GM23338 (cell line): Measurements from ENCODE around the gene PNPLA2. TPM values are rescaled to one million over a fixed set of nuclear protein-coding genes. Genes with fewer than 3 reads are reported as not detected.

Experiments
- ATAC-seq: fragments of 200-7000 bp; cut with Tn5 transposase; 3 replicates; pipeline ENCODE4 v1.9.1; 2020
- DNase-seq: peaks from one replicate; pipeline ENCODE4 v3.0.0-alpha.2; 2015; ENCODE audit warnings: low spot score
- H2AFZ ChIP-seq: fragments of 200-600 bp; sonication (generic); 2 replicates; pipeline ENCODE4 v1.8.0; 2016; ENCODE audit warnings: antibody characterized with exemption, mild to moderate bottlenecking, moderate library complexity
- H3F3A ChIP-seq: fragments of 200-600 bp; sonication (generic); replicated peaks from 2 replicates; pipeline ENCODE4 v1.8.0; 2017; ENCODE audit warnings: antibody characterized with exemption, mixed run types, low read depth
- H3K27ac ChIP-seq: fragments of 200-600 bp; sonication (generic); 2 replicates; pipeline ENCODE4 v1.6.1; 2016; ENCODE audit warnings: low read depth
- H3K27me3 ChIP-seq: fragments of 200-600 bp; sonication (generic); 2 replicates; pipeline ENCODE4 v1.8.0; 2016; ENCODE audit warnings: mild to moderate bottlenecking, mixed run types, moderate library complexity; ENCODE audit not compliant: insufficient read depth
- H3K36me3 ChIP-seq: fragments of 200-600 bp; sonication (generic); 2 replicates; pipeline ENCODE4 v1.8.0; 2016; ENCODE audit warnings: mild to moderate bottlenecking; ENCODE audit not compliant: insufficient read depth
- H3K4me1 ChIP-seq: fragments of 200-600 bp; sonication (generic); 2 replicates; pipeline ENCODE4 v1.8.0; 2016; ENCODE audit warnings: mild to moderate bottlenecking, moderate library complexity; ENCODE audit not compliant: insufficient read depth
- H3K4me2 ChIP-seq: fragments of 200-600 bp; sonication (generic); 2 replicates; pipeline ENCODE4 v1.7.1; 2017; ENCODE audit warnings: mixed run types
- H3K4me3 ChIP-seq: fragments of 200-600 bp; sonication (generic); 2 replicates; pipeline ENCODE4 v1.6.1; 2016; ENCODE audit warnings: mixed run types
- H3K79me2 ChIP-seq: fragments of 200-600 bp; sonication (generic); replicated peaks from 2 replicates; pipeline ENCODE4 v1.8.0; 2017; ENCODE audit warnings: mild to moderate bottlenecking; ENCODE audit not compliant: insufficient read depth
- H3K9me2 ChIP-seq: fragments of 200-600 bp; sonication (generic); 2 replicates; pipeline ENCODE4 v1.8.0; 2017; ENCODE audit not compliant: insufficient read depth
- H4K20me1 ChIP-seq: fragments of 200-600 bp; sonication (generic); replicated peaks from 2 replicates; pipeline ENCODE4 v1.8.0; 2017; ENCODE audit warnings: mild to moderate bottlenecking; ENCODE audit not compliant: insufficient read depth
- H3K27ac Mint-ChIP-seq: 2 replicates; pipeline ENCODE4 v1.8.0; 2020; ENCODE audit warnings: inconsistent platforms, mild to moderate bottlenecking, moderate library complexity, mixed read lengths
- H3K27me3 Mint-ChIP-seq: 3 replicates; pipeline ENCODE4 v1.8.0; 2022; ENCODE audit warnings: low read depth, mild to moderate bottlenecking, moderate library complexity, mixed read lengths, inconsistent platforms; ENCODE audit not compliant: insufficient read depth, poor library complexity
- H3K36me3 Mint-ChIP-seq: 3 replicates; pipeline ENCODE4 v1.8.0; 2021; ENCODE audit warnings: low read depth, mild to moderate bottlenecking, inconsistent platforms, moderate library complexity, mixed read lengths
- H3K4me1 Mint-ChIP-seq: 3 replicates; pipeline ENCODE4 v1.8.0; 2020; ENCODE audit warnings: mild to moderate bottlenecking, inconsistent platforms, mixed read lengths
- H3K4me3 Mint-ChIP-seq: 3 replicates; pipeline ENCODE4 v1.8.0; 2021; ENCODE audit warnings: moderate library complexity, mild to moderate bottlenecking, inconsistent platforms, mixed read lengths
- H3K9me3 Mint-ChIP-seq: 3 replicates; pipeline ENCODE4 v1.8.0; 2020; ENCODE audit warnings: moderate library complexity, mild to moderate bottlenecking, inconsistent platforms, mixed read lengths
- EZH2 ChIP-seq: fragments of 200-600 bp; sonication (generic); IDR thresholded peaks from one replicate; pipeline ENCODE4 v1.8.0; 2017; ENCODE audit warnings: antibody characterized with exemption, mild to moderate bottlenecking, low read depth; ENCODE audit not compliant: unreplicated experiment
- POLR2AphosphoS5 ChIP-seq: IDR thresholded peaks from 2 replicates; pipeline ENCODE4 v1.6.1; 2016; ENCODE audit warnings: antibody characterized with exemption, low read depth
- STAT1 ChIP-seq: IDR thresholded peaks from one replicate; pipeline ENCODE4 v1.6.1; 2016; ENCODE audit warnings: antibody characterized with exemption; ENCODE audit not compliant: unreplicated experiment
- polyA plus RNA-seq: library from polyadenylated mRNA; unstranded; fragments of >200 nt; fragmentation: Nextera tagmentation; extraction: Ambion mirVana; gene quantifications from 2 replicates; pipeline ENCODE4 v1.2.1, GENCODE V29; 2016
- total RNA-seq: library from RNA; depleted of rRNA; stranded (reverse); fragments of >200 nt; shearing (Covaris generic); gene quantifications from 2 replicates; pipeline ENCODE4 v1.2.3, GENCODE V29; 2014
- TF ChIP-seq, protein P1 (sequence below), 2 experiments: fragments of 200-600 bp in 1 of 2; sonication (generic) in 1 of 2; conservative IDR thresholded peaks; 2 replicates each; pipeline versions ENCODE4 v1.5.1 to v1.6.1; 2016 to 2017; ENCODE audit warnings: antibody characterized with exemption in 2 of 2, low read depth in 2 of 2, mild to moderate bottlenecking in 2 of 2, moderate library complexity in 1 of 2
- TF ChIP-seq, protein P2 (sequence below): IDR thresholded peaks from 2 replicates; pipeline ENCODE4 v1.6.1; 2016; ENCODE audit warnings: antibody characterized with exemption
- TF ChIP-seq, protein P3 (sequence below): fragments of 250-450 bp; sonication (Bioruptor Pico); IDR thresholded peaks from 2 replicates; pipeline ENCODE4 v1.5.0; 2020; ENCODE audit warnings: mild to moderate bottlenecking, moderate library complexity

Gene PNPLA2
- total and polyA plus RNA-seq, 2 experiments from 2014 or later: 31.1 to 45.6 TPM

DNA sequence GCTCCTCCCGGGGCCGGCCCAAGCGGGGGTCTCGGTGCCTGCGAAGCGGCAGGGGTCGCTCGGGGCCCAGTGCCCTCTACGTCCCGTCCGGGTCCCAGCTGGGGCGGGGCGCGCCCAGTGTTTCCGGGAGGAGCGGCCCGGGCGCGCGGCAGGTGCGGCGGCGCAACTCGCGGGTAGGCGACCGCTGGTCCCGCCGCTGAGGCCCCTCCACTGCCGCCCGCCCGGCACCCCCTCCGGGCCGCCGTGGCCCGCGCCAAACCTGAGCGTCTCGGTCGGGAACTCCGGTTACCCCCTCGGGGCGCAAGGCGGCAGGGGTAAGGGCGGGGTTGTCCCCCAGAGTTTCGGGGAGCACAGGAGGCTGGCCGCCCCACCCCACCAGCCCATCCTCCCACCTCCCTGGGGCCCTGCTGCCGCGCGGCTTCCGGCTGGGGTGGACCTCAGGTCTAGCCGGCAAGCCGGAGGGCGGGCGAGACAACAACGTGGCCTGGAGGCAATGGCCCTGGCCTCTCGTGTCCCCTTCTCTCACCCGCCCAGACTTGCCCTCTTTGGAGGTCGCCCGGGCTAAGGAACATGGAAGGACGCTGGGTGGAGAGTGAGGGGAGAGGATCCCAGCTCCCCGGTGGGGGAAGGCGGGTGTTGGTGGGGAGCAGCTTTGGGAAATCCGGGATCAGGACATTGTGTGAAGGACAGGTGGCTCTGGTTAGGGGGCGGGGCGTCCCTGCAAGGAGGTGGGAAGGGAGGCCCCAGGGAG, 8.6 kb downstream of the PNPLA2 start:
- TF ChIP-seq EZH2: no peak
- TF ChIP-seq, protein P1, sequence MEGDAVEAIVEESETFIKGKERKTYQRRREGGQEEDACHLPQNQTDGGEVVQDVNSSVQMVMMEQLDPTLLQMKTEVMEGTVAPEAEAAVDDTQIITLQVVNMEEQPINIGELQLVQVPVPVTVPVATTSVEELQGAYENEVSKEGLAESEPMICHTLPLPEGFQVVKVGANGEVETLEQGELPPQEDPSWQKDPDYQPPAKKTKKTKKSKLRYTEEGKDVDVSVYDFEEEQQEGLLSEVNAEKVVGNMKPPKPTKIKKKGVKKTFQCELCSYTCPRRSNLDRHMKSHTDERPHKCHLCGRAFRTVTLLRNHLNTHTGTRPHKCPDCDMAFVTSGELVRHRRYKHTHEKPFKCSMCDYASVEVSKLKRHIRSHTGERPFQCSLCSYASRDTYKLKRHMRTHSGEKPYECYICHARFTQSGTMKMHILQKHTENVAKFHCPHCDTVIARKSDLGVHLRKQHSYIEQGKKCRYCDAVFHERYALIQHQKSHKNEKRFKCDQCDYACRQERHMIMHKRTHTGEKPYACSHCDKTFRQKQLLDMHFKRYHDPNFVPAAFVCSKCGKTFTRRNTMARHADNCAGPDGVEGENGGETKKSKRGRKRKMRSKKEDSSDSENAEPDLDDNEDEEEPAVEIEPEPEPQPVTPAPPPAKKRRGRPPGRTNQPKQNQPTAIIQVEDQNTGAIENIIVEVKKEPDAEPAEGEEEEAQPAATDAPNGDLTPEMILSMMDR (conservative IDR thresholded peaks at IDR 0.05; ENCODE audit: low read depth in 2 of 2): peak in 1 of 2 experiments; percentile 32; a peak in 1 of 4 replicates
- TF ChIP-seq, protein P2, sequence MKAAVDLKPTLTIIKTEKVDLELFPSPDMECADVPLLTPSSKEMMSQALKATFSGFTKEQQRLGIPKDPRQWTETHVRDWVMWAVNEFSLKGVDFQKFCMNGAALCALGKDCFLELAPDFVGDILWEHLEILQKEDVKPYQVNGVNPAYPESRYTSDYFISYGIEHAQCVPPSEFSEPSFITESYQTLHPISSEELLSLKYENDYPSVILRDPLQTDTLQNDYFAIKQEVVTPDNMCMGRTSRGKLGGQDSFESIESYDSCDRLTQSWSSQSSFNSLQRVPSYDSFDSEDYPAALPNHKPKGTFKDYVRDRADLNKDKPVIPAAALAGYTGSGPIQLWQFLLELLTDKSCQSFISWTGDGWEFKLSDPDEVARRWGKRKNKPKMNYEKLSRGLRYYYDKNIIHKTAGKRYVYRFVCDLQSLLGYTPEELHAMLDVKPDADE: peak; percentile 29; the same call in 1 of the 2 replicates
- no peak for TF ChIP-seq STAT1
- TF ChIP-seq, protein P3, sequence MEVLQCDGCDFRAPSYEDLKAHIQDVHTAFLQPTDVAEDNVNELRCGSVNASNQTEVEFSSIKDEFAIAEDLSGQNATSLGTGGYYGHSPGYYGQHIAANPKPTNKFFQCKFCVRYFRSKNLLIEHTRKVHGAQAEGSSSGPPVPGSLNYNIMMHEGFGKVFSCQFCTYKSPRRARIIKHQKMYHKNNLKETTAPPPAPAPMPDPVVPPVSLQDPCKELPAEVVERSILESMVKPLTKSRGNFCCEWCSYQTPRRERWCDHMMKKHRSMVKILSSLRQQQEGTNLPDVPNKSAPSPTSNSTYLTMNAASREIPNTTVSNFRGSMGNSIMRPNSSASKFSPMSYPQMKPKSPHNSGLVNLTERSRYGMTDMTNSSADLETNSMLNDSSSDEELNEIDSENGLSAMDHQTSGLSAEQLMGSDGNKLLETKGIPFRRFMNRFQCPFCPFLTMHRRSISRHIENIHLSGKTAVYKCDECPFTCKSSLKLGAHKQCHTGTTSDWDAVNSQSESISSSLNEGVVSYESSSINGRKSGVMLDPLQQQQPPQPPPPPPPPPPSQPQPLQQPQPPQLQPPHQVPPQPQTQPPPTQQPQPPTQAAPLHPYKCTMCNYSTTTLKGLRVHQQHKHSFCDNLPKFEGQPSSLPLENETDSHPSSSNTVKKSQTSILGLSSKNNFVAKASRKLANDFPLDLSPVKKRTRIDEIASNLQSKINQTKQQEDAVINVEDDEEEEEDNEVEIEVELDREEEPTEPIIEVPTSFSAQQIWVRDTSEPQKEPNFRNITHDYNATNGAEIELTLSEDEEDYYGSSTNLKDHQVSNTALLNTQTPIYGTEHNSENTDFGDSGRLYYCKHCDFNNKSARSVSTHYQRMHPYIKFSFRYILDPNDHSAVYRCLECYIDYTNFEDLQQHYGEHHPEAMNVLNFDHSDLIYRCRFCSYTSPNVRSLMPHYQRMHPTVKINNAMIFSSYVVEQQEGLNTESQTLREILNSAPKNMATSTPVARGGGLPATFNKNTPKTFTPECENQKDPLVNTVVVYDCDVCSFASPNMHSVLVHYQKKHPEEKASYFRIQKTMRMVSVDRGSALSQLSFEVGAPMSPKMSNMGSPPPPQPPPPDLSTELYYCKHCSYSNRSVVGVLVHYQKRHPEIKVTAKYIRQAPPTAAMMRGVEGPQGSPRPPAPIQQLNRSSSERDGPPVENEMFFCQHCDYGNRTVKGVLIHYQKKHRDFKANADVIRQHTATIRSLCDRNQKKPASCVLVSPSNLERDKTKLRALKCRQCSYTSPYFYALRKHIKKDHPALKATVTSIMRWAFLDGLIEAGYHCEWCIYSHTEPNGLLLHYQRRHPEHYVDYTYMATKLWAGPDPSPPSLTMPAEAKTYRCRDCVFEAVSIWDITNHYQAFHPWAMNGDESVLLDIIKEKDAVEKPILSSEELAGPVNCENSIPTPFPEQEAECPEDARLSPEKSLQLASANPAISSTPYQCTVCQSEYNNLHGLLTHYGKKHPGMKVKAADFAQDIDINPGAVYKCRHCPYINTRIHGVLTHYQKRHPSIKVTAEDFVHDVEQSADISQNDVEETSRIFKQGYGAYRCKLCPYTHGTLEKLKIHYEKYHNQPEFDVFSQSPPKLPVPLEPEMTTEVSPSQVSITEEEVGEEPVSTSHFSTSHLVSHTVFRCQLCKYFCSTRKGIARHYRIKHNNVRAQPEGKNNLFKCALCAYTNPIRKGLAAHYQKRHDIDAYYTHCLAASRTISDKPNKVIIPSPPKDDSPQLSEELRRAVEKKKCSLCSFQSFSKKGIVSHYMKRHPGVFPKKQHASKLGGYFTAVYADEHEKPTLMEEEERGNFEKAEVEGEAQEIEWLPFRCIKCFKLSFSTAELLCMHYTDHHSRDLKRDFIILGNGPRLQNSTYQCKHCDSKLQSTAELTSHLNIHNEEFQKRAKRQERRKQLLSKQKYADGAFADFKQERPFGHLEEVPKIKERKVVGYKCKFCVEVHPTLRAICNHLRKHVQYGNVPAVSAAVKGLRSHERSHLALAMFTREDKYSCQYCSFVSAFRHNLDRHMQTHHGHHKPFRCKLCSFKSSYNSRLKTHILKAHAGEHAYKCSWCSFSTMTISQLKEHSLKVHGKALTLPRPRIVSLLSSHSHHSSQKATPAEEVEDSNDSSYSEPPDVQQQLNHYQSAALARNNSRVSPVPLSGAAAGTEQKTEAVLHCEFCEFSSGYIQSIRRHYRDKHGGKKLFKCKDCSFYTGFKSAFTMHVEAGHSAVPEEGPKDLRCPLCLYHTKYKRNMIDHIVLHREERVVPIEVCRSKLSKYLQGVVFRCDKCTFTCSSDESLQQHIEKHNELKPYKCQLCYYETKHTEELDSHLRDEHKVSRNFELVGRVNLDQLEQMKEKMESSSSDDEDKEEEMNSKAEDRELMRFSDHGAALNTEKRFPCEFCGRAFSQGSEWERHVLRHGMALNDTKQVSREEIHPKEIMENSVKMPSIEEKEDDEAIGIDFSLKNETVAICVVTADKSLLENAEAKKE (CRISPR knock-in tag): no peak
- TF ChIP-seq POLR2AphosphoS5: peak; percentile 75
- ATAC-seq (peak; percentile 3), DNase-seq (peak; percentile 87)
- H3K36me3 Mint-ChIP-seq: peaks cover 7% of the 10 kb centered on the region; the same call in 1 of the 3 replicates
- Histone ChIP-seq H3K27me3 (peaks cover 27% of the 10 kb centered on the region), H4K20me1 (peaks cover 4% of the 10 kb centered on the region; the same call in 1 of the 2 replicates), H3K4me3 (peak overlapping the region; percentile 82), H3K4me2 (peak overlapping the region; percentile 98), H3F3A (peaks cover 24% of the 10 kb centered on the region), H3K9me2 (no peaks in the 10 kb centered on the region), H2AFZ (peak overlapping the region; percentile 96), H3K27ac (peak overlapping the region; percentile 90), H3K4me1 (peaks cover 25% of the 10 kb centered on the region), H3K79me2 (no peaks in the 10 kb centered on the region), H3K36me3 (no peaks in the 10 kb centered on the region)
- H3K4me3 Mint-ChIP-seq: peak overlapping the region; percentile 79
- H3K4me1 Mint-ChIP-seq: peaks cover 40% of the 10 kb centered on the region
- peaks cover 63% of the 10 kb centered on the region for H3K27me3 Mint-ChIP-seq
- H3K9me3 Mint-ChIP-seq: no peaks in the 10 kb centered on the region; the same call in 2 of the 3 replicates
- 0 out of 2 replicates have a peak overlapping the region, but pooled peaks have one; percentile 67 for H3K27ac Mint-ChIP-seq
